GM10266 (cell line): ENCODE data around the gene SLC6A6.

Source experiments
- DNase-seq: peaks from one replicate; pipeline ENCODE4 v3.0.0; 2012; ENCODE audit errors: extremely low spot score
- CTCF ChIP-seq: IDR thresholded peaks from 2 replicates; pipeline ENCODE4 v1.5.1; 2012; ENCODE audit warnings: mild to moderate bottlenecking, low read depth; ENCODE audit not compliant: control insufficient read depth, insufficient read depth; ENCODE audit errors: missing control alignments

The SLC6A6 gene

GRCh38 chr3:14389716-14390115 is 12.7 kb upstream of the SLC6A6 start:
- no peak for DNase-seq
- no peak for TF ChIP-seq CTCF

GRCh38 chr3:14391033-14391432 is 11.4 kb upstream of the SLC6A6 start:
- no peak for TF ChIP-seq CTCF
- no peak for DNase-seq

- no peak for TF ChIP-seq CTCF
- no peak for DNase-seq
Observed at GRCh38 chr3:14392231-14392630, 10.2 kb upstream of the SLC6A6 start.

- no peak for TF ChIP-seq CTCF
- DNase-seq = no peak
Observed at GRCh38 chr3:14392803-14393319, 9.5 kb upstream of the SLC6A6 start.

GRCh38 chr3:14393440-14394106 is 8.8 kb upstream of the SLC6A6 start:
- no peak for TF ChIP-seq CTCF
- DNase-seq = no peak

- no peak for TF ChIP-seq CTCF
- no peak for DNase-seq
Observed at GRCh38 chr3:14396031-14396692, 6.2 kb upstream of the SLC6A6 start.

GRCh38 chr3:14397046-14397445 is 5.4 kb upstream of the SLC6A6 start:
- TF ChIP-seq CTCF = no peak
- DNase-seq = no peak
